HG03175 (cell line): Measurements from ENCODE around the gene MBD3L4.
"Not testable (repeated sequence)": the region's sequence is repeated elsewhere in the genome, so short reads cannot be mapped to it uniquely, and the experiment has no call there.

Experiments used
- ATAC-seq: cut with Tn5 transposase; IDR thresholded peaks from one replicate; pipeline ENCODE4 v1.9.1; 2021; ENCODE audit warnings: mild to moderate bottlenecking, moderate library complexity; ENCODE audit not compliant: unreplicated experiment

Gene MBD3L4

DNA sequence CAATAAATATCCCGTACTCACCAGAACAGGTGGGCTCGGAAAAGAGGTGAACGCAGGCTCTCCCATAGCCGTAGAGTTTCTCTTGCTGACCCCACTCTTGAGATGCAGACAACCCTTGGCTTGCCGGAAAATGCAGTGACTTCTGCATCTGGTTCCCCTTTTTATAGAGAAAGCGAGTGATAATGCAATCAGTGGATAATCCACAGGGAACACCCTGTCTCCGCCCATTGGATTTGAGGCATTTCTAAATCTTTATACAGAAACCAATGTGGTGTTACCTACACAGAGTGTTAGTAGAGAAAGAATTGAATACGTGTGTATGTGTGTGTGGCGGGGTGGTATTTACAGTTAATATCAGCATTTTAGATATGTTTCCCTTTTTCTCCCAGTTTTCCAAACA, at the start of gene MBD3L4:
TSS of gene MBD3L4 (minus strand) at position 101 of the 400 bp plus-strand sequence. CDS start at position 66, 35 bp downstream.
- not testable (repeated sequence) for ATAC-seq

DNA sequence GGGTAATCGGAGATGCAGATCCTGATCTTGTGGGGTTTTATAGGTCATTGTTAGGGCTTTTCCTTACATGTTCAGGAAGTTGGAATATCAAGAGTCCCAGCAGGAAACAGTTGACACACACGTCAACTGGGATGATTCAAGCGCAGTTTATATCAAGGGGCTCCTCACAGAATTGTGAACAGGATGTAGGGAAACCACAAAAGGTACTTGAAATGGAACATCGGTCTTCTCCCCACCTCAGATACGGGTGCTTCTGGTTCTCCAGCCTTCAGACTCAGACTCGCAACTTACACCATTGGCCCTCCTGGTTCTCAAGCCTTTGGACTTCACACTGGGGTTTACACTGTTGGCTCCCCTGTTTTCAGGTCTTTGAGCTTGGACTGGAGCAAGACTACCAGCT, 49.0 kb upstream of the MBD3L4 start:
- no peak for ATAC-seq

DNA sequence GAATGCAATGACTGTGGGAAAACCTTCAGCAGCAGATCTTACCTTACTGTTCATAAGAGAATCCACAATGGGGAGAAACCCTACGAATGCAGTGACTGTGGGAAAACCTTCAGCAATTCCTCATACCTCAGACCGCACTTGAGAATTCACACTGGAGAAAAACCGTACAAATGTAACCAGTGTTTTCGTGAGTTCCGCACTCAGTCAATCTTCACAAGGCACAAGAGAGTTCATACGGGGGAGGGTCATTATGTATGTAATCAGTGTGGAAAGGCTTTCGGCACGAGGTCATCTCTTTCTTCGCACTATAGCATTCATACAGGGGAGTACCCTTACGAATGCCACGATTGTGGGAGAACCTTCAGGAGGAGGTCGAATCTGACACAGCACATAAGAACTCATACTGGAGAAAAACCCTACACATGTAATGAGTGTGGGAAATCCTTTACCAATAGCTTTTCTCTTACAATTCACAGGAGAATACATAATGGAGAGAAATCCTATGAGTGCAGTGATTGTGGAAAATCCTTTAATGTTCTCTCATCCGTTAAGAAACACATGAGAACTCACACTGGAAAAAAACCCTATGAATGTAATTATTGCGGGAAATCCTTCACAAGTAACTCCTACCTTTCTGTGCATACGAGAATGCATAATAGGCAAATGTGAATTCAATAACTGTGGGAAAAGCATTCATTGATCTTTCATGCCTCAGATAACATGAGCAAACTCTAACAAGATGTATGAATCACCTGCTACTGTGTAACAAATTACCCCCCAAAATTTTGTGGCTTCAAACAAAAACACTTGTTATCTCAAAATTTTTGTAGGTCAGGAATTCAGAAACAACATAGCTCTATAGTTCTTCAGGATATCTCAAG, 43.3 kb upstream of the MBD3L4 start:
- no peak for ATAC-seq

DNA sequence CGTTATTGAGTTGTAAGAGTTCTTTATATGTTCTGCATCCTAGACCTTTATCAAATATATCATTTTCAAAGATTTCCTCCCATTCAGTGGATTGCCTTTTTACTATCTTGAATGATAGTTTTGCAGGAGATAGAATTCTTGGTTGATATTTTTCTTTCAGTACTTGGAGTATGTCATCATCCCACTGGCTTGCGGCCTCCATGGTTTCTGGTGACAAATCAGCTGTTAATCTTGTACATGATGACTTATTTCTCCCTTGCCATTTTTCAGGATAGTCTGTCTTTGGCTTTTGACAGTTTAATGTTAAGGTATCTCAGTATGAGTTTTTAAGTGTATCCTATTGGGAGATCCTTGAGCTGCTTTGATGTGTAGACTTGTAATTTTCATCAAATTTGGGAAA, 38.0 kb upstream of the MBD3L4 start:
- ATAC-seq = no peak

DNA sequence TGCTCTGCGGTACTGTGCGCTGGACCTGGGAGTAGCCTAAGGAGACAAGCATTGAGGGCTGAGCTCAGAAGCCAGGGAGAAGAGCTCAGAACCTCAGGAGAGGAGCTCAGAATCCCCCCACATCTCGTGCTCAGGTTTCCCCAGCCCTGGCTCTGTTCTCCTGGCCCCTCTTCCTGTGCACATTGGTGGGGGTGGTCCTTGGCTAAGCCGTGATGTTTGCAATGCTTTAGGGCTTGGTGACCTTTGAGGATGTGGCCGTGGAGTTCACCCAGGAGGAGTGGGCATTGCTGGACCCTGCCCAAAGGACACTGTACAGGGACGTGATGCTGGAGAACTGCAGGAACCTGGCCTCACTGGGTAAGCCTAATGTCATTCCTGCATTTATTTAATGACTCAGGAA, 36.2 kb upstream of the MBD3L4 start:
- ATAC-seq = no peak

DNA sequence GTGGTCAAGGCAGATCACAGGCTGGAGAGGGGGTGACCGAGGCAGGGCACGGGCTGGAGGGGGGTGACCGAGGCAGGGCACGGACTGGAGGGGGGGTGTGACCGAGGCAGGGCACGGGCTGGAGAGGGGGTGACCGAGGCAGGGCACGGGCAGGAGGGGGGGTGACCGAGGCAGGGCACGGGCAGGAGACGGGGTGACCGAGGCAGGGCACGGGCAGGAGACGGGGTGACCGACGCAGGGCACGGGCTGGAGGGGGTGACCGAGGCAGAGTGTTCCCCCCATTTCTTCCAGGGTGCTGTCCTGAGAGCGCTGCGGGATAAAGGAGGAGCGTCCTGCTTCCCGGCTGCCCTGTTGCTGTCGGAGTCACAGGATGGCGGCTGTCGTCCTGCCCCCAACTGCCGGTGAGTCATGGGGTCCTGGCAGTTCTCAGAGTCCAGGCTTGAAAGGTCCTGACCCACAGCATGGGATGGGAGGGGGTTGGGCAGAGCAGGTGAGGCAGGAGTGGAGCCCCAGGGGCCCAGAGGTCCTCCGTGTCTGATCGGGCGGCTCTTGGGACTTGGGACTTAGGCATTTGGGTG, 34.8 kb upstream of the MBD3L4 start:
- no peak for ATAC-seq

DNA sequence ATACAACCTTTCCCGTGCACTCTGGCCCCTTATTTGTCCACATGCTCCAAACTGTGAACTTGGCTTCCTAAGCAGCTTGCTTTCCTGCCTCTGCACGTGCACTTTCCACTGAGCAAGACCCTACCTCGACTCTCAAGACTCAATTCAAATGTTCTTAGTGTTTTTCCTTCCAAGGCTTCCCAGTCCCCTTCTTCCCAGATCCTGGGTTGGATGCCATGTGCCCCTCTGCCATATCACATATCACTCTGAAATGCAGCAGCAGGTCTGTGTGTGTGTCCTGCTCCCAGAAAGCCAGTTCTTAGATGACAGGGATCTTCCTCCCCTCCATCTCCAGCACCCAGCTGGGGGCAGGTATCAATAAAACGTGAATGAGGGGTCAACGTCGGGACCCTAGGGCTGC, 32.6 kb upstream of the MBD3L4 start:
- ATAC-seq = no peak

DNA sequence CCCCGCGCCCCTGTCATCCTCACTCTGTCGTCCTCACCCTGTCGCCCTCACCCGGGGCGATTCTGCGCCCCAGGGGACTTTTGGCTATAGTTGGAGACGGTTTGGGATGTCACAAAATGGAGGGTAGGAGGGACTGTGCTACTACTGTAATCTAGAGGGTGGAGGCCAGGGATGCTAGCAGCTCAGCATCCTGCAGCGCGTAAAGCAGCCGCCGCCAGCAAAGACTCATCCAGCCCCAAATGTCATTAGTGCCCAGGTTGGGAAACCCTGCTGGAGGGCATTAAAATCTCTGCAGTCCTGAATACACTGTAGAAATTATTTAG, 29.9 kb upstream of the MBD3L4 start:
- peak; percentile 26 for ATAC-seq

DNA sequence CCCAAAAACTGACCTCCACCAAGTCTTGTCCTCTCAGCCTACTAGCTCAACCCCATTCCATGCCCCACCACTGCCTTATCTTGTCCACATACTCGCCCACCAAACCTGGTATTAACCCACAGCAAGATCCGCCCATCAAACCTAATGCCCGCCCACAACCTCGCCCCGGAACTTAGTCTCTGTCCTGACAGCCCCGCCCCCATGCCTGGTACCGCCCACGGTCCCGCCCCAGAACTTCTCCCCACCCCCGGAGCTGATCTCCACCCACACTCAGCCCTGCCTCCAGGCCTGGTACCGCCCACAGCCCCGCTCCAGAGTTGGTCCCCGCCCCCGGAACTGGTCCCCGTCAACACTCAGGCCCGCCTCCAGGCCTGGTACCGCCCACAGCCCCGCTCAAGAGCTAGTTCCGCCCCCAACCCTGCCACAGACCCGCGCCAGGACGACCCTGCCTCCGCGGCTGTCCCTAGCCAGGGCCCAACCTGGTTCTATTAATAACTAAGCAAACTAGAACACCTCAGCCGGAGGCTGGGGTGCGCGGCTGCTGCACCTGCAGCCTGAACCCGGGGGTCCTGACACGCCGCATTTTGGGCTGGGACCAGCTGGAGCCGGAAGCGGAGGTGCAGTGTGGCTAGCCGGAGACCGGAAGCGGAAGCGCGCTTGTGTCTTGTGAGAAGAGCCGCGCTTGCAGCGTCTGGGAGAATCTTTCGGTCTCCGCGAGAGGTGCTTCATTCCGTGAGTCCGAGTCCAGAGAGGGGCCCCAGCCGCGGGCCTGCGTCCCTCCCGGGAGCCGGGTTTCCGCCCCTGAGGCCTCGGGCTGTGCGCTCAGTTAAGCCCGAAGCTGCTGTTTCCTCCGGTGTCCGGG, 29.3 kb upstream of the MBD3L4 start, which contains the start of gene ZNF557:
TSS of gene ZNF557 (plus strand) at position 662 of the 862 bp plus-strand sequence. CDS start 5,372 bp downstream, outside the sequence.
- peak; percentile 95 for ATAC-seq

DNA sequence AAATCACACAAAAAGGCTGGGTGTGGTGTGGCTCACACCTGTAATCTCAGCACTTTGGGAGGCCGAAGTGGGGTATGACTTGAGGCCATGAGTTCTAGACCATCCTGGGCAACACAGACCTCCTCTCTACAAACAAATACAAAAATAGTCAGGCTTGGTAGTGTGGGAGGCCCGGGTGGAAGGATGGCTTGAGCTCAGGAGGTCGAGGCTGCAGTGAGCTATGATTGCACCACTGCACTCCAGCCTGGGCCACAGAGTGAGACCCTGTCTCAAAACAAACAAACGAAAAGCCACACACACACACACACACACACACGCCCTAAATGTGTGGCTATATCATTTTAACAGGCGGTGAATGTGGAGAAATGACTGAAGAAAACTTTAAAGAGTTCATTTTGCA, 28.6 kb upstream of the MBD3L4 start:
- no peak for ATAC-seq

DNA sequence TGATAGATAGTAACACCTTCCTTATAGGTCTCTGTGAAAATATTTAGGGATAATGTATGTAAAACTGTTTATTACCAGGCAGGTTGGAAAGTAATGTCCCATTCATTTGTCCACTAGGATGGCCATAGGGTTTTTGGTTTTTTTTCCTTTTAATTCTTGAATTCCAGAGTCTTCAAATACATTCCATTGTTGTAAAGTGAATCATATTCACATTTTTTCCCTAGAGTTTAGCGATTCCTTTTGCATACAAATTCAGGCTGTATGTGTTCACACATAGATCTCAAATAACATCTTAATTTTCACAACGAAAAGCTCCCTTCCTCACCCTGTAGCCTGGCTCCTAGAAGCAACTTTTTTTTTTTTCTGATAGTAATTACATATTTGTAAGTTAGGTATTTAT, 27.7 kb upstream of the MBD3L4 start:
- no peak for ATAC-seq

DNA sequence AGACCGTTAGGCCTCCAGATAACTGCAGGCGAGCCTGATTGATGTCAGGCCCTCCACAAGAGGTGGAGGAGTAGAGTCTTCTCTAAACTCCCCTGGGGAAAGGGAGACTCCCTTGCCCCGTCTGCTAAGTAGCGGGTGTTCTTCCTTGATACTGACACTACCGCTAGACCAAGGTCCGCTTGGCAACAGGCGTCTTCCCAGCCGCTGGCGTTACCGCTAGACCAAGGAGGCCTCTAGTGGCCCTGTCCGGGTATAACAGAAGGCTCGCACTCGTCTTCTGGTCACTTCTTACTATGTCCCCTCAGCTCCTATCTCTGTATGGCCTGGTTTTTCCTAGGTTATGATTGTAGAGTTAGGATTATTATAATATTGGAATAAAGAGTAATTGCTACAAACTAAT, 27.1 kb upstream of the MBD3L4 start:
- ATAC-seq = not testable (repeated sequence)

DNA sequence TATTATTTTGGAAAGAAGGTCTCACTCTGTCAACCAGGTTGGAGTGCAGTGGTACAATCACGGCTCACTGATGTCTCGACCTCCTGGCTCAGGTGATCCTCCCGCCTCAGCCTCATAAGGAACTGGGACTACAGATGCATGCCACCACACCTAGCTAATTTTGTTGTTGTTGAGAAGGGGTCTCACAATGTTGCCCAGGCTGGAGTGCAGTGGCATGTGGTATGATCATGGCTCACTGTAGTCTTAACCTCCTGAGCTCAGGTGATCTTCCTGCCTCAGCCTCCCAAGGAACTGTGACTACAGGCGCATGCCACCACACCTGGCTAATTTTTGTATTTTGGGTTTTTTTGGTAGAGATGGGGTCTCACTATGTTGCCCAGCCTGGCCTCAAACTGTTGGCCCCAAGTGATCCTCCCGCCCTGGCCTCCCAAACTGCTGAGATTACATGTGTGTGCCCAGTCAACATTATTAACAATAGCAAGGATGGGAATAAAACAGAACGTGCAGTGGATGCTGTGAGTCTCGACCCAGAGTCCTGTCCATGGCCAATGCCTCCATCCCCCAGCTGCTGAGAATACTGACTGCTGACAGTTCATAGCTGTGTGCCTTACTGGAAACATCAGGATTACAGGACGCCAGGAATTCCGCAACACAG, 23.9 kb upstream of the MBD3L4 start:
- ATAC-seq = no peak

DNA sequence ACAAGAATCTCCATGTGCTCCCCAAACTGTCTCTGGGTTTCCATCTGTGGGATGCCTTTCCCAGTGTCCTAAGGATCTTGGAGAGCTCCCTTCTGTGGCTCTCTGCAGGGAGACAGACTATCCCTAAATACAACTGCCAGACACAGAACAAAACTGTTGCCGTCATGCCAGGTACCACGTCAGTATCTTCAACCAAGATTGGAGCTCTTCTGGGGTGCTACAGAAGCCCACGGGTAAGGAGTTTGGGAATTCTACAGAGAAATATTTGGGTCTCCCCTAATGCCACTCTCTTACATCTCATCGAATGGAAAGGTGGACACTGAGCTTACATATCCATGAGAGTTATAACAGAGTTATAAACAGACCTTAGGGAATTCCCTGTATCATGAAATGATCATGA, 23.4 kb upstream of the MBD3L4 start:
- ATAC-seq = no peak

DNA sequence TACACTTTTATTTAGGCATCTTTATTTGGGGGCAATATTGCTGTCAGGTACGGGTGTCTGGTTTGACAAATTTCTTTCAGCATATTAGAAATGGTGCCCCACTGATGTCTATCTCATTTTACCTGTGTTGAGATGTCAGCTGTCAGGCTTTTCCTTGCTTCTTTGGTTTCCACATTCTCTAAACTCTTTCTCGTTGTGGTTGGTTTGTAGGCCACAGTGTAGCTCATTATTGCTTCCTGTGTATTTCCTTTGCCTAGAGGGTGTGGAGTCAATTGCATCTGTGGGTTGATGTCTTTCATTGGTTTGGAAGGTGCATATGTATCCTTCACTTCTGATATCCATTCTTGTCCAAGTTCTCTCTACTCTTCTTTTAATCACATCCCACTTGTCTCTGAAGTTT, 20.0 kb upstream of the MBD3L4 start:
- ATAC-seq = not testable (repeated sequence)

DNA sequence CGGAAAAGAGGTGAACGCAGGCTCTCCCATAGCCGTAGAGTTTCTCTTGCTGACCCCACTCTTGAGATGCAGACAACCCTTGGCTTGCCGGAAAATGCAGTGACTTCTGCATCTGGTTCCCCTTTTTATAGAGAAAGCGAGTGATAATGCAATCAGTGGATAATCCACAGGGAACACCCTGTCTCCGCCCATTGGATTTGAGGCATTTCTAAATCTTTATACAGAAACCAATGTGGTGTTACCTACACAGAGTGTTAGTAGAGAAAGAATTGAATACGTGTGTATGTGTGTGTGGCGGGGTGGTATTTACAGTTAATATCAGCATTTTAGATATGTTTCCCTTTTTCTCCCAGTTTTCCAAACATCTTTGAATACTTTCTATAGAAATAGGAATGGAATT, 18.6 kb upstream of the MBD3L4 start, which contains the start of gene MBD3L3:
TSS of gene MBD3L3 (minus strand) at position 101 of the 400 bp plus-strand sequence. CDS start at position 30, 71 bp downstream.
- not testable (repeated sequence) for ATAC-seq

DNA sequence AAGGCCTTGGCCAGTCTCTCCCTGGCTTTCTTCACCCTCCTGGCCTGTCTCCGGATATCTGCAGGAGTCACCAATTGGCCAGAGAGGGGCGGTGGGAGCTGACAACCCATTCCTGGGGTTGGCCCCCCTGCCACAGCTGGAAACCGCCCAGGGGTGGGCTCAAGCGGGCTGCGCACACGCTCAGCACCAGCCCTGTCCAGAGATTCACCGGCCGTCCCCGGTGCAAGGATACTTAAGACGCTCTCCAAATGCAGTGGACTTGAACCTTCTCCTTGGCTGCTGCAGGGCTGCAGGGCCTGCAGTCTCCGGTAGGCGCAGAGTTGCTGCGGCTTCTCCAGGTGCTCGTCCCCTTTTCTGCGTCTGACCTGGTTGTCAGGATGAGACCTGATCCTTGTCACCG, 16.4 kb upstream of the MBD3L4 start:
- not testable (repeated sequence) for ATAC-seq

DNA sequence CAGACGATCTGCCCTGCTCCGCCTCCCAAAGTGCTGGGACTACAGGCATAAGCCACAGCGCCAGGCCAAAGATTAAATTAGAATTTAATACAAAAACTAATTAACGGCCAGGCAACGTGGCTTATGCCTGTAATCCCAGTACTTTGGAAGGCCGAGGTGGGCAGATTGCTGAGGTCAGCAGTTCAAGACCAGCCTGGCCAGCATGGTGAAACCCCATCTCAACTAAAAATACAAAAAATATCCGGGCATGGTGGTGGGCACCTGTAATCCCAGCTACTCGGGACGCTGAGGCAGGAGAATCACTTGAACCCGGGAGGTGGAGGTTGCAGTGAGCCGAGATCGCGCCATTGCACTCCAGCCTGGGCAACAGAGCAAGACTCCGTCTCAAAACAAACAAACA, 15.7 kb upstream of the MBD3L4 start:
- ATAC-seq = not testable (repeated sequence)

DNA sequence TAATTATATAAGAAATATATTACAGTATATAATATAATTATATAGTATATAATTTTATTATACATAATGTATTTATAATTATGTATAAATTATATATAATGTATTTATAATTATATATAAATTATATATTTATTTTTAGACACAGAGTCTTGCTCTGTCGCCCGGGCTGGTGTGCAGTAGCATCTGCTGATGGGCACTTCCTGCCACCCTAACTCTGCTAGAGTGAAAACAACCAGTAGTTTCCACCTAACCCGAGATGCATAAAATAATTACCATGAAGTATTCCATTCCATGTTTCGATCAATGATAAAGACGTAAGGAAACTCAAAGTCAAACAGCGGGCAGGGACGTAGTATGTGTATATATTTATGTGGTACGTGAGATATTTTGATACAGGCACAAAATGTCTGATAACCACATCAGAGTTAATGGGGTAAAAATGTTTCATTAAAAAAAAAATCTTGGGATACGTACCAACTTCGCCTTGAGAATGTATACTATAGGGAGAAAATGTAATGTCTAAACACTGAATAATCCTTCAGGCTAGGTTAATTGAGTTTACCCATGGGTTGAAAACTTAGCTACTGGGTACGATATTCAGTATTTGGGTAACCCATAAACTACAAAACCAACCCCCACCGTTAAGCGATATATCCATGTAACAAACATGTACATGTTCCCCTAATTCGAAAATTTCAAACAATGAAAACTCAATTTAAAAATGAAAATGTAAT, 14.8 kb upstream of the MBD3L4 start:
- ATAC-seq = not testable (repeated sequence)

DNA sequence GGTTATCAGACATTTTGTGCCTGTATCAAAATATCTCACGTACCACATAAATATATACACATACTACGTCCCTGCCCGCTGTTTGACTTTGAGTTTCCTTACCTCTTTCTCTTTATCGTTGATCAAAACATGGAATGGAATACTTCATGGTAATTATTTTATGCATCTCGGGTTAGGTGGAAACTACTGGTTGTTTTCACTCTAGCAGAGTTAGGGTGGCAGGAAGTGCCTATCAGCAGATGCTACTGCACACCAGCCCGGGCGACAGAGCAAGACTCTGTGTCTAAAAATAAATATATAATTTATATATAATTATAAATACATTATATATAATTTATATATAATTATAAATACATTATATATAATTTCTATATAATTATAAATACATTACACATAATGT, 12.9 kb upstream of the MBD3L4 start:
- not testable (repeated sequence) for ATAC-seq
